ENCODE measurements around the gene UCHL5.

Gene UCHL5

DNA sequence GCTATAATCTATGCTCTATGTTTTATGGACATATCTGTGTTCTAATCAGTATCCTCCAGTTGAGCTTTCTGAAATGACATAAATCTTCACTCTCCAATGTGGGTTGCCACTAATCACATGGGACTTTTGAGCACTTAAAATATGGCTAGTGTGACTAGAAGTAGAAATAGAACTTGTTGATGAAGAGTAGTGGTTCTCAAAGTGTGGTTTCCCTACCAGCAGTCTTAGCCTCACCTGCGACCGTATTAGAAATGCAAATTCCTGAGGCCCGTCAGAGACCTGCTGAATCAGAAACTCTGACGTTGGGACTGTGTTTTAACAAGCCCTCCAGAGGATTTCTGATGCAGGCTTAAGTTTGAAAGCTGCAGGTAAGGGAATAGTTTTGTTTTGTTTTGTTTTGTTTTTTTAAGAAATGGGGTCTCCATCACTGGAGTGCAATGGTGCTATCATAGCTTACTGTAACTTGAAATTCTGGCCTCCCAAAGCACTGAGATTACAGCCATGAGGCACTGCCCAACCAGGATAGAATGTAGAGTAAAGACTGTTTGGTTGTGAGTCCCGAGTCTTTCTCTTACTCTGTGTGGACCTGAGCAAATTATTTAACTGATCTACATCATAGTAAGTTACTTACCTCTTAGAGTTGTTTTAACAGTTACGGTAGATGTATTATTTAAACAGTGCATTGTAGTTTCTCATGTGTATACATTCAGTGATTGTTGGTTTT is 24.4 kb upstream of the UCHL5 start:
- TF ChIP-seq YY1 (IDR thresholded peaks at IDR 0.05; ENCODE audit: low read depth) (no peak), EGR1 (IDR thresholded peaks at IDR 0.05) (no peak), RAD21 (IDR thresholded peaks at IDR 0.05; ENCODE audit: low read depth) (no peak), CEBPB (IDR thresholded peaks at IDR 0.05) (no peak), TAF1 (IDR thresholded peaks at IDR 0.05; ENCODE audit: low read depth) (no peak), FOXM1 (IDR thresholded peaks at IDR 0.05; ENCODE audit: borderline replicate concordance, low read depth) (no peak)
- TF ChIP-seq, protein P1, sequence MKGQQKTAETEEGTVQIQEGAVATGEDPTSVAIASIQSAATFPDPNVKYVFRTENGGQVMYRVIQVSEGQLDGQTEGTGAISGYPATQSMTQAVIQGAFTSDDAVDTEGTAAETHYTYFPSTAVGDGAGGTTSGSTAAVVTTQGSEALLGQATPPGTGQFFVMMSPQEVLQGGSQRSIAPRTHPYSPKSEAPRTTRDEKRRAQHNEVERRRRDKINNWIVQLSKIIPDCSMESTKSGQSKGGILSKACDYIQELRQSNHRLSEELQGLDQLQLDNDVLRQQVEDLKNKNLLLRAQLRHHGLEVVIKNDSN (IDR thresholded peaks at IDR 0.05), result no peak
- TF ChIP-seq, protein P2, sequence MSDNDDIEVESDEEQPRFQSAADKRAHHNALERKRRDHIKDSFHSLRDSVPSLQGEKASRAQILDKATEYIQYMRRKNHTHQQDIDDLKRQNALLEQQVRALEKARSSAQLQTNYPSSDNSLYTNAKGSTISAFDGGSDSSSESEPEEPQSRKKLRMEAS (IDR thresholded peaks at IDR 0.05), result no peak

DNA sequence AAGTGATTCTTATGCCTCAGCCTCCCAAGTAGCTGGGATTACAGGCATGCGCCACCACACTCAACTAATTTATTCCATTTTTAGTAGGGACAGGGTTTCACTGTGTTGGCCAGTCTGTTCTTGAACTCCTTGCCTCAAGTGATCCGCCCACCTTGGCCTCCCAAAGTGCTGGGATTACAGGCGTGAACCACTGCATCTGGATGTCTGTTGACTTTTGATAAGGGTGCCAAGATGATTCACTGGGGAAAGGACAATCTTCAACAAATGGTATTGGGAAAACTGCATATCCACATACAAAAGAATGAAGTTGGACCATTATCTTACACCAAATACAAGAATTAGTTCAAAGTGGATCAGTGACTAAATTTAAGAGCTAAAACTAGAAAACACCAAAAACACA is 20.0 kb upstream of the UCHL5 start:
- TF ChIP-seq EP300 (IDR thresholded peaks at IDR 0.05; ENCODE audit: borderline replicate concordance), result no peak
- TF ChIP-seq, protein P3, sequence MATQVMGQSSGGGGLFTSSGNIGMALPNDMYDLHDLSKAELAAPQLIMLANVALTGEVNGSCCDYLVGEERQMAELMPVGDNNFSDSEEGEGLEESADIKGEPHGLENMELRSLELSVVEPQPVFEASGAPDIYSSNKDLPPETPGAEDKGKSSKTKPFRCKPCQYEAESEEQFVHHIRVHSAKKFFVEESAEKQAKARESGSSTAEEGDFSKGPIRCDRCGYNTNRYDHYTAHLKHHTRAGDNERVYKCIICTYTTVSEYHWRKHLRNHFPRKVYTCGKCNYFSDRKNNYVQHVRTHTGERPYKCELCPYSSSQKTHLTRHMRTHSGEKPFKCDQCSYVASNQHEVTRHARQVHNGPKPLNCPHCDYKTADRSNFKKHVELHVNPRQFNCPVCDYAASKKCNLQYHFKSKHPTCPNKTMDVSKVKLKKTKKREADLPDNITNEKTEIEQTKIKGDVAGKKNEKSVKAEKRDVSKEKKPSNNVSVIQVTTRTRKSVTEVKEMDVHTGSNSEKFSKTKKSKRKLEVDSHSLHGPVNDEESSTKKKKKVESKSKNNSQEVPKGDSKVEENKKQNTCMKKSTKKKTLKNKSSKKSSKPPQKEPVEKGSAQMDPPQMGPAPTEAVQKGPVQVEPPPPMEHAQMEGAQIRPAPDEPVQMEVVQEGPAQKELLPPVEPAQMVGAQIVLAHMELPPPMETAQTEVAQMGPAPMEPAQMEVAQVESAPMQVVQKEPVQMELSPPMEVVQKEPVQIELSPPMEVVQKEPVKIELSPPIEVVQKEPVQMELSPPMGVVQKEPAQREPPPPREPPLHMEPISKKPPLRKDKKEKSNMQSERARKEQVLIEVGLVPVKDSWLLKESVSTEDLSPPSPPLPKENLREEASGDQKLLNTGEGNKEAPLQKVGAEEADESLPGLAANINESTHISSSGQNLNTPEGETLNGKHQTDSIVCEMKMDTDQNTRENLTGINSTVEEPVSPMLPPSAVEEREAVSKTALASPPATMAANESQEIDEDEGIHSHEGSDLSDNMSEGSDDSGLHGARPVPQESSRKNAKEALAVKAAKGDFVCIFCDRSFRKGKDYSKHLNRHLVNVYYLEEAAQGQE (IDR thresholded peaks at IDR 0.05; ENCODE audit: low read depth), result no peak
- TF ChIP-seq FOXM1 (IDR thresholded peaks at IDR 0.05; ENCODE audit: borderline replicate concordance, low read depth), result no peak
- TF ChIP-seq NFIC (IDR thresholded peaks at IDR 0.05), result no peak
- no peak for TF ChIP-seq TCF12 (IDR thresholded peaks at IDR 0.05; ENCODE audit: low read depth)
- TF ChIP-seq, protein P1 (IDR thresholded peaks at IDR 0.05), result no peak
- TF ChIP-seq TAF1 (IDR thresholded peaks at IDR 0.05; ENCODE audit: low read depth), result no peak
- TF ChIP-seq ZBTB7A (IDR thresholded peaks at IDR 0.05; ENCODE audit: low read depth), result no peak
- no peak for TF ChIP-seq YY1 (IDR thresholded peaks at IDR 0.05; ENCODE audit: low read depth)
- TF ChIP-seq EGR1 (IDR thresholded peaks at IDR 0.05), result no peak
- TF ChIP-seq CREB1 (IDR thresholded peaks at IDR 0.05; ENCODE audit: low read depth), result no peak
- TF ChIP-seq TEAD4 (IDR thresholded peaks at IDR 0.05), result no peak
- no peak for TF ChIP-seq RAD21 (IDR thresholded peaks at IDR 0.05; ENCODE audit: low read depth)
- TF ChIP-seq CEBPB (IDR thresholded peaks at IDR 0.05), result no peak
- TF ChIP-seq, protein P2 (IDR thresholded peaks at IDR 0.05), result no peak

DNA sequence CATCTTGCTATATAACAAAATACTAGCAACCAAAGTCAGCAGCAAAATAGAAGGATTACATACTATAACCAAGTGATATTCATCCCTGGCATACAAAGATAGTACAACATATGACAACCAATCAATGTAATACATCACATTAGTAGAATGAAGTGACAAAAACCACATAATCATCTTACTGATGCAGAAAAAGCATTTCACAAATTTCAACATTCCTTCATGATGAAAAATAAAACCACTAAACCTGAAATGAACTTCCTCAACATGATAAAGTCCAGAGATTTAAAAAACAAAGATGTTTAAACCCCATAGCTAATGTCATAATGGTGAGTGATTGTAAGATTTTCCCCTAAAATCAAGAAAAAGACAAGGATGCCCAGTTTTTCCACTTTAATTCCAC is 18.8 kb upstream of the UCHL5 start:
- TF ChIP-seq RAD21 (IDR thresholded peaks at IDR 0.05; ENCODE audit: low read depth) (no peak), EGR1 (IDR thresholded peaks at IDR 0.05) (no peak), TAF1 (IDR thresholded peaks at IDR 0.05; ENCODE audit: low read depth) (no peak), YY1 (IDR thresholded peaks at IDR 0.05; ENCODE audit: low read depth) (no peak), CEBPB (IDR thresholded peaks at IDR 0.05) (no peak), FOXM1 (IDR thresholded peaks at IDR 0.05; ENCODE audit: borderline replicate concordance, low read depth) (no peak), CREB1 (IDR thresholded peaks at IDR 0.05; ENCODE audit: low read depth) (no peak), TEAD4 (IDR thresholded peaks at IDR 0.05) (no peak), NFIC (IDR thresholded peaks at IDR 0.05) (no peak), ZBTB7A (IDR thresholded peaks at IDR 0.05; ENCODE audit: low read depth) (no peak), TCF12 (IDR thresholded peaks at IDR 0.05; ENCODE audit: low read depth) (no peak), EP300 (IDR thresholded peaks at IDR 0.05; ENCODE audit: borderline replicate concordance) (no peak)
- TF ChIP-seq, protein P2 (IDR thresholded peaks at IDR 0.05), result no peak
- TF ChIP-seq, protein P1 (IDR thresholded peaks at IDR 0.05), result no peak
- TF ChIP-seq, protein P3 (IDR thresholded peaks at IDR 0.05; ENCODE audit: low read depth), result no peak

DNA sequence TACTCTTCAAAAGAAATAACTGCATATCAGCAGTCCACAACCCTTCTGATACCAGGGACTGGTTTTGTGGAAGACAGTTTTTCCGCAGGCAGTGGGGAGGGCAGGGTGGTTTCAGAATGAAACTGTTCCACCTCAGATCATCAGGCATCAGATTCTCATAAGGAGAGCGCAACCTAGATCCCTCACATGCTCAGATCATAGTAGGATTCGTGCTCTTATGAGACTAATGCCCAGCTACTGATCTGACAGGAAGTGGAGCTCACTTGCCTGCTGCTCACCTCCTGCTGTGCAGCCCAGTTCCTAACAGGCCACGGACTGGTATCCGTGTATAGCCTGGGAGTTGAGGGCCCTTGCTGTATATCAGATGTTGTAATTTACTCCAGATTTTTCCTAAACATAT is 11.8 kb upstream of the UCHL5 start:
- TF ChIP-seq TAF1 (IDR thresholded peaks at IDR 0.05; ENCODE audit: low read depth) (no peak), EP300 (IDR thresholded peaks at IDR 0.05; ENCODE audit: borderline replicate concordance) (no peak), CREB1 (IDR thresholded peaks at IDR 0.05; ENCODE audit: low read depth) (no peak), YY1 (IDR thresholded peaks at IDR 0.05; ENCODE audit: low read depth) (no peak), TCF12 (IDR thresholded peaks at IDR 0.05; ENCODE audit: low read depth) (no peak)

DNA sequence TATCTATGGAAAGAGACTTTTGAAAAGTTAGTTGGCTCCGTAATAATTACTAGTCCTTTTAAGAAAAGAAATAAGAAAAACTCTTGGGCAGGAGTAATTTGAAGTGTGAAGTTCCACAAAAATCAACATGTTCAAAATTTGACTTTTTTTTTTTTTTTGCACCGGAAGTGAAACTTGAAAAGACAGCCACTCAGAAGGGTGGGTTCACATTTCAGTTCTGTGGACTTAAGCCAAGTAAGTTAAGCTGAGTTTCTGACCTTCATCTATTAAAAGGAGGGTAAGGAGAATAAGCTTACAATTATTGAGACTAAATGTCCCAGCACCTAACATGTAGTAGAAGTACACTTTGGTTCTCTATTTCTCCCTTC is 11.2 kb upstream of the UCHL5 start:
- TF ChIP-seq EP300 (IDR thresholded peaks at IDR 0.05; ENCODE audit: borderline replicate concordance), result no peak
- TF ChIP-seq CREB1 (IDR thresholded peaks at IDR 0.05; ENCODE audit: low read depth), result no peak
- no peak for TF ChIP-seq NFIC (IDR thresholded peaks at IDR 0.05)
- no peak for TF ChIP-seq ZBTB7A (IDR thresholded peaks at IDR 0.05; ENCODE audit: low read depth)
- TF ChIP-seq, protein P1 (IDR thresholded peaks at IDR 0.05), result no peak
- no peak for TF ChIP-seq TEAD4 (IDR thresholded peaks at IDR 0.05)
- no peak for TF ChIP-seq CEBPB (IDR thresholded peaks at IDR 0.05)
- TF ChIP-seq, protein P3 (IDR thresholded peaks at IDR 0.05; ENCODE audit: low read depth), result no peak
- TF ChIP-seq, protein P2 (IDR thresholded peaks at IDR 0.05), result no peak
- TF ChIP-seq RAD21 (IDR thresholded peaks at IDR 0.05; ENCODE audit: low read depth), result no peak
- no peak for TF ChIP-seq EGR1 (IDR thresholded peaks at IDR 0.05)
- TF ChIP-seq YY1 (IDR thresholded peaks at IDR 0.05; ENCODE audit: low read depth), result no peak
- no peak for TF ChIP-seq FOXM1 (IDR thresholded peaks at IDR 0.05; ENCODE audit: borderline replicate concordance, low read depth)
- no peak for TF ChIP-seq TCF12 (IDR thresholded peaks at IDR 0.05; ENCODE audit: low read depth)
- TF ChIP-seq TAF1 (IDR thresholded peaks at IDR 0.05; ENCODE audit: low read depth), result no peak
